ENCODE data around the gene FAM241B. TPM values are rescaled to one million over a fixed set of nuclear protein-coding genes. Genes with fewer than 3 reads are reported as not detected.

The FAM241B gene
- total RNA-seq, 4 donors from 2014 or later: 0.34 to 1.9 (median 1.3) TPM

- H3K4me3 ChIP-seq (ENCODE audit: low read depth, poor library complexity, severe bottlenecking): no peak overlapping the region
- DNase-seq (ENCODE audit: low spot score in 2 of 2): no peak
- intact Hi-C loops (cut with DNase I; ENCODE audit: low total_unique reads): no loop called here
- WGBS, 2 donors: 41 to 55% methylated on average over 11 of the region's 11 CpGs
- TF ChIP-seq POLR2A (IDR thresholded peaks at IDR 0.05) (no peak), CTCF (IDR thresholded peaks at IDR 0.05) (no peak)
Measured at GRCh38 chr10:69662173-69662877, 32.3 kb downstream of the FAM241B start.

DNA sequence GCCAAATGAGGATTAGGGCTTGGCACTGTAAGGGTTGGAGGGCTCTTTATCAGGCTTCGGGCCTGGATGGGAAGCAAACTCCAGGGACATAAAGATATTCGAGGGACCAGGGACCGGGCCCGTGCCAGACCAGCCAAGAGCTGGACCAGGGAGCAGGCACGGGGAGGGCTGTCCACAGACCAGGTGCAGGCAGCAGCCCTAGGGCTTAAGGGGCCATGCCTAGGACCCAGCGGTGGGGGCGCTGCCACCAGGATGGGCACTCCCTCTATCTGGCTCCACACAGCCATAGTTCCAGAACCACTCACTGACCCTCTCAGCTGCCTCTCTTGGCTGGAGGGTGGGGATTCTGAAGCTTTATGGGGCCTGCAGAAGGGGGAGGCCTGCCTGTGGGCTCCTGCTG is 32.9 kb downstream of the FAM241B start:
- no peak for DNase-seq (ENCODE audit: low spot score in 2 of 2)
- WGBS, 2 donors: 83 to 89% methylated on average over 7 of the region's 7 CpGs
- TF ChIP-seq POLR2A (IDR thresholded peaks at IDR 0.05) (no peak), CTCF (IDR thresholded peaks at IDR 0.05) (no peak)
- no peak overlapping the region for H3K4me3 ChIP-seq (ENCODE audit: low read depth, poor library complexity, severe bottlenecking)
- intact Hi-C loops (cut with DNase I; ENCODE audit: low total_unique reads): no loop called here

DNA sequence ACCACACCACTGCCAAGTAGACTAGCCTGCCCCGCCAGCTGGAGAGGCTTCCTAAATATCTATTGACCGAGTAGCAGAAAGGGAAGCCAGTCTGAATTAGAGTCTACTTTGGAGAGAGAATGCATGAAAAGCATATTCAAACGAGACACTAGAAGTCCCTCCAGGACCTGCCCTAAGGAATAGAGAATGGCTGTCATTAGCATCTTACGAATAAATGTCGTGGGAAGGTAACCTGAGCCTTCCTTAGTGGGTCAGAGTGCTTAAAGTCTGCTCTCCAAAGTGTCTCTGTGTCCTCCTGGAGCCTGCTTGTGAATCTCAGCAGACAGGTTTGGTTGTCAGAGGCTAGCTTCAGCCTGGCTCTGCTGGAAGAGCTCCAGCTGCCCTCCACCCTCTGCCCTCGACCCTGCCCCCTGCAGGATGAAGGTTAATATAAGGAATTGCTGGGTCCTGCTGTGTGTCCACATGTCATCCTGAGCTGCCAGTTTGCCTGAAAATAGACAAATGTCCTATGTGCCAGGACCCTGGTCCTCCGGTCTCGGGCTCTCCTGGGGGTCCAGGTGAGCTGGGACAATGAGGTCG is 33.4 kb downstream of the FAM241B start:
- 82 to 88% methylated on average over 9 of the region's 9 CpGs for WGBS, 2 donors
- TF ChIP-seq POLR2A (IDR thresholded peaks at IDR 0.05) (no peak), CTCF (IDR thresholded peaks at IDR 0.05) (no peak)
- intact Hi-C loops (cut with DNase I; ENCODE audit: low total_unique reads): no loop called here
- H3K4me3 ChIP-seq (ENCODE audit: low read depth, poor library complexity, severe bottlenecking): no peak overlapping the region
- no peak for DNase-seq (ENCODE audit: low spot score in 2 of 2)

- WGBS, 2 donors: 75 to 83% methylated on average over 17 of the region's 17 CpGs
- intact Hi-C loops (cut with DNase I; ENCODE audit: low total_unique reads): no loop called here
- DNase-seq (ENCODE audit: low spot score in 2 of 2): no peak
- no peak for TF ChIP-seq POLR2A (IDR thresholded peaks at IDR 0.05)
- H3K4me3 ChIP-seq (ENCODE audit: low read depth, poor library complexity, severe bottlenecking): no peak overlapping the region
Measured at GRCh38 chr10:69665474-69666320, 35.6 kb downstream of the FAM241B start.

- H3K4me3 ChIP-seq (ENCODE audit: low read depth, poor library complexity, severe bottlenecking): no peak overlapping the region
- WGBS, 2 donors: 73 to 92% methylated on average over 3 to 4 of the region's 4 CpGs
Measured at GRCh38 chr10:69666756-69667155, 36.7 kb downstream of the FAM241B start.

More at GRCh38 chr10:69666756-69667155, 36.7 kb downstream of the FAM241B start:
- no peak for TF ChIP-seq POLR2A (IDR thresholded peaks at IDR 0.05)
- TF ChIP-seq CTCF (IDR thresholded peaks at IDR 0.05): no peak
- DNase-seq (ENCODE audit: low spot score in 2 of 2): no peak
- intact Hi-C loops (cut with DNase I; ENCODE audit: low total_unique reads): no loop called here

All from lower leg skin (tissue), 4 donors.